Activated T-helper 9 cell treated with anti-CD3 and anti-CD28 coated beads, Interleukin-2, amount 50 U/mL, for 16 hours (primary cell): Measurements from ENCODE around the gene ABCC3.

Source experiments
- DNase-seq: peaks from one replicate; pipeline ENCODE4 v3.0.0-alpha.2; 2020; ENCODE audit warnings: low read depth

Gene ABCC3

GRCh38 chr17:50684612-50685333 lies 50.1 kb downstream of the ABCC3 start:
- DNase-seq: no peak

- no peak for DNase-seq
These were observed 50.6 kb downstream of the ABCC3 start for GRCh38 chr17:50685334-50685665.

- DNase-seq: no peak
These were observed 51.2 kb downstream of the ABCC3 start for GRCh38 chr17:50685691-50686493.

- no peak for DNase-seq
These were observed 52.0 kb downstream of the ABCC3 start for GRCh38 chr17:50686494-50687199.

- DNase-seq: no peak
These were observed 52.8 kb downstream of the ABCC3 start for GRCh38 chr17:50687200-50688066.

- DNase-seq: no peak
These were observed 53.6 kb downstream of the ABCC3 start for GRCh38 chr17:50688245-50688644.

GRCh38 chr17:50689251-50689650 lies 54.6 kb downstream of the ABCC3 start:
- DNase-seq: no peak

- DNase-seq: no peak
These were observed 55.5 kb downstream of the ABCC3 start for GRCh38 chr17:50689956-50690886.

- no peak for DNase-seq
These were observed 56.3 kb downstream of the ABCC3 start for GRCh38 chr17:50690887-50691549.

- no peak for DNase-seq
These were observed 57.1 kb downstream of the ABCC3 start for GRCh38 chr17:50691550-50692447.

- no peak for DNase-seq
These were observed 57.9 kb downstream of the ABCC3 start for GRCh38 chr17:50692448-50693035.

- DNase-seq: no peak
These were observed 58.5 kb downstream of the ABCC3 start for GRCh38 chr17:50693036-50693682.

- DNase-seq: no peak
These were observed 61.7 kb downstream of the ABCC3 start for GRCh38 chr17:50696365-50696879.

- DNase-seq: no peak
These were observed 62.4 kb downstream of the ABCC3 start for GRCh38 chr17:50697062-50697461.

- no peak for DNase-seq
These were observed 63.1 kb downstream of the ABCC3 start for GRCh38 chr17:50697663-50698272.

GRCh38 chr17:50699410-50699809 lies 64.7 kb downstream of the ABCC3 start:
- DNase-seq: no peak

GRCh38 chr17:50703162-50703561 lies 68.5 kb downstream of the ABCC3 start:
- no peak for DNase-seq
